CD14-positive monocyte (primary cell): ENCODE data around the gene OR10J5. TPM values are rescaled to one million over a fixed set of nuclear protein-coding genes. Genes with fewer than 3 reads are reported as not detected.

Experiments
- DNase-seq, 3 donors: peaks; one replicate each; pipeline ENCODE4 v3.0.0-alpha.2; 2011 to 2022
- H2AFZ ChIP-seq: 2 replicates; pipeline ENCODE4 v1.6.0; 2012; ENCODE audit warnings: mild to moderate bottlenecking, low read depth, low read length, inconsistent platforms; ENCODE audit not compliant: insufficient read depth, poor library complexity, severe bottlenecking
- H3K27ac ChIP-seq, 2 donors: 1 replicate in 1 of 2; 2 replicates in 1 of 2; pipeline ENCODE4 v1.5.1; 2012 to 2013; ENCODE audit warnings: low read length in 2 of 2, control low read depth in 1 of 2, inconsistent platforms in 1 of 2, low read depth in 1 of 2, mild to moderate bottlenecking in 1 of 2
- H3K27me3 ChIP-seq, 2 donors: one replicate each; pipeline versions ENCODE4 v1.6.0 to v1.6.1; 2011 to 2013; ENCODE audit warnings: low read length in 2 of 2; ENCODE audit not compliant: control insufficient read depth in 2 of 2, insufficient read depth in 2 of 2
- H3K36me3 ChIP-seq, 2 donors: replicated peaks in 1 of 2; 1 replicate in 1 of 2; 2 replicates in 1 of 2; pipeline versions ENCODE4 v1.5.1 to v1.6.1; 2012 to 2013; ENCODE audit warnings: low read length in 2 of 2, control low read depth in 1 of 2, inconsistent platforms in 1 of 2, mild to moderate bottlenecking in 1 of 2; ENCODE audit not compliant: insufficient read depth in 2 of 2, control insufficient read depth in 1 of 2
- H3K4me1 ChIP-seq, 2 donors: 1 replicate in 1 of 2; 2 replicates in 1 of 2; pipeline versions ENCODE4 v1.5.1 to v1.6.1; 2012 to 2013; ENCODE audit warnings: low read length in 2 of 2, control low read depth in 1 of 2, inconsistent platforms in 1 of 2, mild to moderate bottlenecking in 1 of 2, moderate library complexity in 1 of 2; ENCODE audit not compliant: insufficient read depth in 2 of 2, control insufficient read depth in 1 of 2
- H3K4me2 ChIP-seq: replicated peaks from 2 replicates; pipeline ENCODE3; 2012; ENCODE audit warnings: low read length, moderate library complexity, mild to moderate bottlenecking; ENCODE audit not compliant: poor library complexity, severe bottlenecking; ENCODE audit errors: extremely low read depth
- H3K4me3 ChIP-seq, 3 experiments: fragments of 200-600 bp in 1 of 3; sonication (generic) in 1 of 3; replicated peaks in 1 of 3; 1 replicate in 2 of 3; 2 replicates in 1 of 3; pipeline ENCODE4 v1.5.1; 2011 to 2013; ENCODE audit warnings: low read length in 3 of 3, mild to moderate bottlenecking in 3 of 3, control low read depth in 2 of 3, low read depth in 2 of 3, inconsistent platforms in 1 of 3, moderate library complexity in 1 of 3
- H3K79me2 ChIP-seq: 2 replicates; pipeline ENCODE4 v1.6.0; 2012; ENCODE audit warnings: mild to moderate bottlenecking, control low read depth, inconsistent platforms, low read length, moderate library complexity; ENCODE audit not compliant: insufficient read depth
- H3K9ac ChIP-seq: 2 replicates; pipeline ENCODE4 v1.6.0; 2017; ENCODE audit warnings: low read length, mild to moderate bottlenecking; ENCODE audit not compliant: insufficient read depth, poor library complexity, severe bottlenecking
- H3K9me3 ChIP-seq, 2 donors: replicated peaks in 1 of 2; 1 replicate in 1 of 2; 2 replicates in 1 of 2; pipeline versions ENCODE4 v1.5.1 to v1.6.1; 2012 to 2013; ENCODE audit warnings: low read length in 2 of 2, control low read depth in 1 of 2; ENCODE audit not compliant: control insufficient read depth in 1 of 2, insufficient read depth in 1 of 2
- H4K20me1 ChIP-seq: 2 replicates; pipeline ENCODE4 v1.6.0; 2012; ENCODE audit warnings: mild to moderate bottlenecking, low read length, control low read depth, moderate library complexity; ENCODE audit not compliant: insufficient read depth
- H3K27ac Mint-ChIP-seq, 7 donors: one replicate each; pipeline ENCODE4 v1.8.0; 2020; ENCODE audit warnings: mild to moderate bottlenecking in 7 of 7, mixed read lengths in 7 of 7, moderate library complexity in 6 of 7, inconsistent platforms in 2 of 7
- H3K27me3 Mint-ChIP-seq, 3 donors: one replicate each; pipeline ENCODE4 v1.8.0; 2021 to 2022; ENCODE audit warnings: low read depth in 3 of 3, mild to moderate bottlenecking in 3 of 3, mixed read lengths in 3 of 3, moderate library complexity in 3 of 3, inconsistent platforms in 1 of 3
- H3K36me3 Mint-ChIP-seq, 2 donors: one replicate each; pipeline ENCODE4 v1.8.0; 2020; ENCODE audit warnings: mixed read lengths in 2 of 2, inconsistent platforms in 1 of 2, mild to moderate bottlenecking in 1 of 2
- H3K4me1 Mint-ChIP-seq: one replicate; pipeline ENCODE4 v1.8.0; 2020; ENCODE audit warnings: mild to moderate bottlenecking, mixed read lengths
- H3K4me3 Mint-ChIP-seq, 2 donors: one replicate each; pipeline ENCODE4 v1.8.0; 2020; ENCODE audit warnings: mild to moderate bottlenecking in 2 of 2, mixed read lengths in 2 of 2, moderate library complexity in 1 of 2
- H3K9me3 Mint-ChIP-seq, 7 donors: one replicate each; pipeline ENCODE4 v1.8.0; 2020 to 2022; ENCODE audit warnings: mixed read lengths in 7 of 7, mild to moderate bottlenecking in 6 of 7, moderate library complexity in 6 of 7, inconsistent platforms in 2 of 7
- CTCF ChIP-seq: fragments of 200-600 bp; IDR thresholded peaks from one replicate; pipeline ENCODE4 v1.8.0; 2022; ENCODE audit warnings: antibody characterized with exemption, mild to moderate bottlenecking
- WGBS: methylation state at CpG from one replicate; pipeline ENCODE4 v1.1.5; 2013; ENCODE audit warnings: missing lambda C conversion rate; ENCODE audit not compliant: insufficient coverage; 5-methylcytosine and 5-hydroxymethylcytosine counted together
- intact Hi-C, 2 donors: fragments of 100-400 bp; cut with micrococcal nuclease; formaldehyde crosslinking; loops; one replicate each; pipeline versions ENCODE4 v1.15.0 to v1.15.1; 2023
- polyA plus RNA-seq, 3 donors: library from polyadenylated mRNA; depleted of rRNA in 1 of 3; unstranded in 2 of 3; stranded (reverse) in 1 of 3; fragments of 300-500 nt in 2 of 3; fragments of >200 nt in 1 of 3; fragmentation: Illumina TruSeq in 2 of 3; gene quantifications; 1 replicate in 2 of 3; 2 replicates in 1 of 3; pipeline ENCODE4 v1.2.3, GENCODE V29; 2012 to 2021

Gene OR10J5
- polyA plus RNA-seq, 3 donors = not detected

DNA sequence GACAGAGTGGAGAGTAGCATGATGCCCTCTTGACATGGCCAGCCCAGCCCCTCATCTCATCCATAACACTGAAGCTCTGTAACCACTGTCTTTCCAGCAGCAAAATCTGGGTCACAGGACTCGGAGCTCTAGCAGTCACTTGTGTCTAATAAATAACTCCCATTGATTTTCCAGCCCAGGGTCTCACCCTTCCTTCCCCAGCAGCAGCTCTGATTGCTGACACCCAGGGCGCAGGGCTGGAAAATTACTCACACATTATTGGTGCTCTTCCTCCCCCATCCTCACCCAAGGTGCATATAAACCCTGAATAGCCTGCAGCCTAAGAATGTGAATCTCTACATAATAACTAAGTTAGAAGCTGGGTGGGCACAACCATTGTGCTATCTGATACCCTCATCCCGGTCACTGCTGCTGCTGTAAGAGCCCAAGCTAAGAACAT lies 21.1 kb upstream of the OR10J5 start:
- 83% methylated on average over 3 of the region's 3 CpGs for WGBS
- H3K4me1 Mint-ChIP-seq = peaks cover 21% of the 10 kb centered on the region

DNA sequence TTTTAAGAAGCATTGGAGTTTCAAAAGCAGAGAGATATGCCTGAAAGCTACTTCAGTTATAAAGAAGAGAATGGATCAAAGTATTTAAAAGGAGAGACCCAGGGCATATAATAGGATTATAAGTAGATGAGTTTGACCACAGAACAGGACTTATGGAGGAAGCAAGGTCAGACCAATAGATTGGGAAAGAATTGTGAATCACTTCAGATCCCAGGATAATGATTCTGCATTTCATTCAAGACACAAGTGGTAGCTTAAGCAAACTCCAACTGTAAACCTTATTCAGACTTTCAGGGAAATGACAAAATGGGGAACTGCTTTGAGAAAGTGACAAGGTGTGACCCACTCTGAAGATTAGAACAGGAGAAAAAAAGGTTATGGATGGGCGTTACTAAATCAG lies 18.9 kb upstream of the OR10J5 start:
- H3K4me3 ChIP-seq = peak overlapping the region in 1 of 3 experiments; percentile 3
- no peaks in the 10 kb centered on the region for H3K27me3 ChIP-seq
- H2AFZ ChIP-seq = no peak overlapping the region
- H3K79me2 ChIP-seq = no peaks in the 10 kb centered on the region
- Mint-ChIP-seq H3K4me3 (no peak overlapping the region), H3K4me1 (peaks cover 18% of the 10 kb centered on the region), H3K9me3 (peaks cover 0 to 9% (median 3%) of the 10 kb centered on the region in 7 donors), H3K27me3 (peaks cover 0 to 2% (median 0%) of the 10 kb centered on the region in 3 donors), H3K36me3 (no peaks in the 10 kb centered on the region), H3K27ac (peak overlapping the region in 5 of 7 donors; percentile 7 to 78 (median 20))
- no peaks in the 10 kb centered on the region for H3K9me3 ChIP-seq
- H3K36me3 ChIP-seq = no peaks in the 10 kb centered on the region
- peak overlapping the region; percentile 19 for H3K4me2 ChIP-seq
- intact Hi-C loops = no loop called here
- peak; percentile 14 to 50 (median 26) for DNase-seq
- no peak for TF ChIP-seq CTCF
- H3K4me1 ChIP-seq = peaks cover 13 to 19% of the 10 kb centered on the region in 2 donors
- peak overlapping the region in 1 of 2 donors; percentile 49 for H3K27ac ChIP-seq
- H4K20me1 ChIP-seq = no peaks in the 10 kb centered on the region
- no peak overlapping the region for H3K9ac ChIP-seq
- 80% methylated on average over 1 of the region's 1 CpG for WGBS

More for the DNA sequence above, 21.1 kb upstream of the OR10J5 start:
- no peak overlapping the region for H3K9ac ChIP-seq
- H3K9me3 ChIP-seq = no peaks in the 10 kb centered on the region
- H4K20me1 ChIP-seq = no peaks in the 10 kb centered on the region
- Mint-ChIP-seq H3K4me3 (peak overlapping the region in 1 of 2 donors; percentile 28), H3K27ac (no peak overlapping the region), H3K27me3 (peaks cover 0 to 2% (median 0%) of the 10 kb centered on the region in 3 donors), H3K9me3 (peaks cover 0 to 8% (median 3%) of the 10 kb centered on the region in 7 donors), H3K36me3 (no peaks in the 10 kb centered on the region)
- H3K27me3 ChIP-seq = no peaks in the 10 kb centered on the region
- no peak overlapping the region for H2AFZ ChIP-seq
- H3K36me3 ChIP-seq = no peaks in the 10 kb centered on the region
- H3K4me2 ChIP-seq = no peak overlapping the region
- no peak overlapping the region for H3K4me3 ChIP-seq
- TF ChIP-seq CTCF = no peak
- H3K79me2 ChIP-seq = no peaks in the 10 kb centered on the region
- H3K27ac ChIP-seq = no peak overlapping the region
- DNase-seq = no peak
- intact Hi-C loops = no loop called here
- peaks cover 13 to 19% of the 10 kb centered on the region in 2 donors for H3K4me1 ChIP-seq
